HCT116 (cell line): ENCODE results near the gene JADE1. TPM values are rescaled to one million over a fixed set of nuclear protein-coding genes. Genes with fewer than 3 reads are reported as not detected.

ENCODE experiments used
- ATAC-seq: fragments of 200-7000 bp; cut with Tn5 transposase; 2 replicates; pipeline ENCODE4 v1.9.1; 2020; ENCODE audit warnings: mild to moderate bottlenecking, moderate library complexity
- BruUV-seq: library from RNA; stranded (reverse); fragments of 400-500 nt; replicated peaks from 2 replicates; lab custom pipeline; 2021; lab: Mats Ljungman, UMichigan
- CTCF ChIA-PET: fragments of 300-600 bp; sonication (Branson Sonifier 250); formaldehyde crosslinking; loops from one replicate; lab custom pipeline; 2021; ENCODE audit warnings: antibody characterized with exemption; lab: Charles Lee
- POLR2A ChIA-PET: fragments of 300-600, 350-600 bp; sonication (Branson Sonifier 250); formaldehyde crosslinking; loops from one replicate; lab custom pipeline; 2021; ENCODE audit warnings: antibody characterized with exemption; lab: Charles Lee
- RAD21 ChIA-PET, 2 experiments: fragments of 300-600 bp; sonication (Branson Sonifier 250); formaldehyde crosslinking; loops; one replicate each; lab custom pipeline; 2023; ENCODE audit warnings: low total read pairs in 2 of 2; ENCODE audit not compliant: uncharacterized antibody in 2 of 2, unreplicated experiment in 2 of 2, low non-redundant PET in 1 of 2; lab: Charles Lee
- DNase-seq: peaks from one replicate; pipeline ENCODE4 v3.0.0-alpha.2; 2010; ENCODE audit warnings: low read depth, low spot score
- H2AFZ ChIP-seq: fragments of 200-600 bp; shearing (Covaris generic), sonication (generic); 2 replicates; pipeline ENCODE4 v1.6.1; 2017; ENCODE audit warnings: low read depth, mixed run types, mixed read lengths, antibody characterized with exemption, low read length; ENCODE audit not compliant: poor library complexity, severe bottlenecking
- H3K27ac ChIP-seq: 2 replicates; pipeline ENCODE4 v1.5.1; 2012; ENCODE audit warnings: low read depth, low read length
- H3K27me3 ChIP-seq: fragments of 200-600 bp; sonication (generic); 2 replicates; pipeline ENCODE4 v1.6.1; 2016; ENCODE audit warnings: mixed run types, low read length, mixed read lengths; ENCODE audit not compliant: insufficient read depth
- H3K36me3 ChIP-seq, 2 experiments: fragments of 200-500 bp in 1 of 2; fragments of 200-600 bp in 1 of 2; sonication (Bioruptor generic) in 1 of 2; sonication (generic) in 1 of 2; 2 replicates each; pipeline versions ENCODE4 v1.5.1 to v1.6.1; 2014 to 2016; ENCODE audit warnings: low read length in 2 of 2, inconsistent platforms in 1 of 2, mixed read lengths in 1 of 2, mixed run types in 1 of 2; ENCODE audit not compliant: insufficient read depth in 2 of 2, control insufficient read depth in 1 of 2
- H3K4me1 ChIP-seq, 2 experiments: fragments of 200-600 bp in 1 of 2; sonication (generic) in 1 of 2; 2 replicates each; pipeline versions ENCODE4 v1.5.1 to v1.6.1; 2012 to 2017; ENCODE audit warnings: low read length in 2 of 2, inconsistent platforms in 1 of 2, mild to moderate bottlenecking in 1 of 2, mixed read lengths in 1 of 2, mixed run types in 1 of 2, moderate library complexity in 1 of 2; ENCODE audit not compliant: insufficient read depth in 2 of 2, control insufficient read depth in 1 of 2
- H3K4me2 ChIP-seq: fragments of 200-600 bp; sonication (generic); 2 replicates; pipeline ENCODE4 v1.6.1; 2017; ENCODE audit warnings: mixed run types, low read length, mixed read lengths
- H3K4me3 ChIP-seq, 2 experiments: fragments of 200-600 bp in 1 of 2; sonication (generic) in 1 of 2; replicated peaks in 1 of 2; 2 replicates each; pipeline ENCODE4 v1.5.1; 2011 to 2016; ENCODE audit warnings: low read length in 2 of 2, control low read depth in 1 of 2, low read depth in 1 of 2, mild to moderate bottlenecking in 1 of 2, mixed read lengths in 1 of 2, mixed run types in 1 of 2
- H3K79me2 ChIP-seq: fragments of 200-600 bp; sonication (generic); 2 replicates; pipeline ENCODE4 v1.6.1; 2017; ENCODE audit warnings: mild to moderate bottlenecking, mixed run types, low read length, moderate library complexity, mixed read lengths; ENCODE audit not compliant: insufficient read depth
- H3K9ac ChIP-seq: fragments of 200-600 bp; sonication (generic); 2 replicates; pipeline ENCODE4 v1.6.1; 2016; ENCODE audit warnings: low read length, mixed read lengths
- H3K9me2 ChIP-seq: fragments of 200-600 bp; sonication (generic), shearing (Covaris generic); 2 replicates; pipeline ENCODE4 v1.6.1; 2017; ENCODE audit warnings: mixed run types, mild to moderate bottlenecking, moderate library complexity; ENCODE audit not compliant: insufficient read depth
- H3K9me3 ChIP-seq, 2 experiments: fragments of 200-500 bp in 1 of 2; fragments of 200-600 bp in 1 of 2; sonication (Bioruptor generic) in 1 of 2; sonication (generic) in 1 of 2; 2 replicates each; pipeline ENCODE4 v1.6.1; 2014 to 2017; ENCODE audit warnings: low read length in 2 of 2, mixed read lengths in 2 of 2, inconsistent platforms in 1 of 2, low read depth in 1 of 2, mild to moderate bottlenecking in 1 of 2, mixed run types in 1 of 2, moderate library complexity in 1 of 2; ENCODE audit not compliant: control insufficient read depth in 1 of 2, insufficient read depth in 1 of 2
- H4K20me1 ChIP-seq: fragments of 200-600 bp; sonication (generic), shearing (Covaris generic); 2 replicates; pipeline ENCODE4 v1.6.1; 2017; ENCODE audit warnings: mixed run types, mild to moderate bottlenecking, moderate library complexity; ENCODE audit not compliant: insufficient read depth
- EGR1 ChIP-seq: IDR thresholded peaks from 2 replicates; pipeline ENCODE4 v1.6.1; 2012; ENCODE audit warnings: low read depth
- EZH2 ChIP-seq: fragments of 200-600 bp; sonication (generic); IDR thresholded peaks from 2 replicates; pipeline ENCODE4 v1.6.1; 2017; ENCODE audit warnings: antibody characterized with exemption, mixed run types
- EZH2phosphoT487 ChIP-seq: fragments of 200-600 bp; IDR thresholded peaks from 2 replicates; pipeline ENCODE4 v1.6.1; 2018; ENCODE audit warnings: antibody characterized with exemption, borderline replicate concordance
- POLR2A ChIP-seq: IDR thresholded peaks from 2 replicates; pipeline ENCODE4 v1.7.0; 2011; ENCODE audit warnings: borderline replicate concordance; ENCODE audit not compliant: insufficient read depth, insufficient read length; ENCODE audit errors: extremely low read depth
- RAD21 ChIP-seq: IDR thresholded peaks from 2 replicates; pipeline ENCODE4 v1.6.1; 2012; ENCODE audit warnings: low read depth, mild to moderate bottlenecking
- REST ChIP-seq: IDR thresholded peaks from 2 replicates; pipeline ENCODE4 v1.6.1; 2012; ENCODE audit warnings: low read depth
- SP1 ChIP-seq: IDR thresholded peaks from 2 replicates; pipeline ENCODE4 v1.6.1; 2012; ENCODE audit warnings: low read depth
- SRF ChIP-seq: IDR thresholded peaks from 2 replicates; pipeline ENCODE4 v1.6.1; 2012; ENCODE audit warnings: low read depth
- YY1 ChIP-seq: IDR thresholded peaks from 2 replicates; pipeline ENCODE4 v1.6.1; 2011; ENCODE audit warnings: low read length, low read depth, moderate library complexity, mild to moderate bottlenecking; ENCODE audit not compliant: insufficient replicate concordance; ENCODE audit errors: extremely low read depth
- ZBTB33 ChIP-seq: IDR thresholded peaks from 2 replicates; pipeline ENCODE4 v1.6.1; 2011; ENCODE audit warnings: mild to moderate bottlenecking, low read length, moderate library complexity; ENCODE audit not compliant: insufficient replicate concordance; ENCODE audit errors: extremely low read depth
- intact Hi-C: fragments of 100-400 bp; cut with micrococcal nuclease; formaldehyde crosslinking; loops from 2 replicates; pipeline ENCODE4 v1.10.0; 2022
- total RNA-seq: library from RNA; stranded (reverse); gene quantifications from one replicate; pipeline ENCODE4 v1.2.1, GENCODE V29; 2021; ENCODE audit not compliant: unreplicated experiment

The JADE1 gene
- total RNA-seq, 1 experiment from 2014 or later = 26.5 TPM

GRCh38 chr4:128866691-128867090 lies 57.2 kb downstream of the JADE1 start:
- Histone ChIP-seq H3K27ac (no peak overlapping the region), H3K9me3 (no peaks in the 10 kb centered on the region), H3K36me3 (peaks cover 2 to 7% of the 10 kb centered on the region in 2 experiments; a peak in 2 of 4 replicates), H3K4me2 (no peak overlapping the region), H3K4me1 (no peaks in the 10 kb centered on the region), H3K9ac (no peak overlapping the region), H2AFZ (no peak overlapping the region), H3K27me3 (no peaks in the 10 kb centered on the region), H3K4me3 (no peak overlapping the region), H3K9me2 (no peaks in the 10 kb centered on the region), H3K79me2 (no peaks in the 10 kb centered on the region), H4K20me1 (no peaks in the 10 kb centered on the region)
- BruUV-seq = no TSS peak
- ChIA-PET RAD21 (no interaction called here), POLR2A (no interaction called here), CTCF (no interaction called here)
- TF ChIP-seq EZH2phosphoT487 (no peak), POLR2A (no peak), YY1 (no peak), EGR1 (no peak), REST (no peak), ZBTB33 (no peak), RAD21 (no peak), SRF (no peak), SP1 (no peak), EZH2 (no peak)
- DNase-seq (no peak), ATAC-seq (no peak)
- intact Hi-C loops = no loop called here
